ENCODE results near the gene BYSL. TPM values are rescaled to one million over a fixed set of nuclear protein-coding genes. Genes with fewer than 3 reads are reported as not detected.

Gene BYSL
- total and polyA plus RNA-seq, 9 of the 15 experiments (the other 6 are each of a cell fraction or from before 2014, with no cell fraction given): 22.2 to 92.3 (median 53.4) TPM

DNA sequence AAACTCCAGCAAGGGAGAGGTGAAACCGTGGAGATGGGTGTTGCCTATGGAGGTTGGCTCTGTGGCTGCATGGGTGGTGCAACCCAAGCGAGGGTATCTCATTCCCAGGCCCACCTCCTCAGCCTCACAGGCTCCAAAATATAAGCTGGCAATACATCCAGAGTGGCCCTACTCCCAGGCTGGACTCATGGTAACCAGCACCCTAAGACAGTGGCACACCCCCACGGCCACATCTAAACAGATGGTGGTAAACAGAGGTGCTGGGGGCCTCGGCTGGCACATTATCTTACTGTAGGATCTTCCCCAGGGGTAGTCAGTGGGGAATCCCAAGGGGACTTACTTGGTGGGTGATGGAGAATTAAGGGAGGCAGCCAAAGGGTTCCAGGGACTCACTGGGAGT is 54.0 kb downstream of the BYSL start (continued):
- TF ChIP-seq, protein P1, sequence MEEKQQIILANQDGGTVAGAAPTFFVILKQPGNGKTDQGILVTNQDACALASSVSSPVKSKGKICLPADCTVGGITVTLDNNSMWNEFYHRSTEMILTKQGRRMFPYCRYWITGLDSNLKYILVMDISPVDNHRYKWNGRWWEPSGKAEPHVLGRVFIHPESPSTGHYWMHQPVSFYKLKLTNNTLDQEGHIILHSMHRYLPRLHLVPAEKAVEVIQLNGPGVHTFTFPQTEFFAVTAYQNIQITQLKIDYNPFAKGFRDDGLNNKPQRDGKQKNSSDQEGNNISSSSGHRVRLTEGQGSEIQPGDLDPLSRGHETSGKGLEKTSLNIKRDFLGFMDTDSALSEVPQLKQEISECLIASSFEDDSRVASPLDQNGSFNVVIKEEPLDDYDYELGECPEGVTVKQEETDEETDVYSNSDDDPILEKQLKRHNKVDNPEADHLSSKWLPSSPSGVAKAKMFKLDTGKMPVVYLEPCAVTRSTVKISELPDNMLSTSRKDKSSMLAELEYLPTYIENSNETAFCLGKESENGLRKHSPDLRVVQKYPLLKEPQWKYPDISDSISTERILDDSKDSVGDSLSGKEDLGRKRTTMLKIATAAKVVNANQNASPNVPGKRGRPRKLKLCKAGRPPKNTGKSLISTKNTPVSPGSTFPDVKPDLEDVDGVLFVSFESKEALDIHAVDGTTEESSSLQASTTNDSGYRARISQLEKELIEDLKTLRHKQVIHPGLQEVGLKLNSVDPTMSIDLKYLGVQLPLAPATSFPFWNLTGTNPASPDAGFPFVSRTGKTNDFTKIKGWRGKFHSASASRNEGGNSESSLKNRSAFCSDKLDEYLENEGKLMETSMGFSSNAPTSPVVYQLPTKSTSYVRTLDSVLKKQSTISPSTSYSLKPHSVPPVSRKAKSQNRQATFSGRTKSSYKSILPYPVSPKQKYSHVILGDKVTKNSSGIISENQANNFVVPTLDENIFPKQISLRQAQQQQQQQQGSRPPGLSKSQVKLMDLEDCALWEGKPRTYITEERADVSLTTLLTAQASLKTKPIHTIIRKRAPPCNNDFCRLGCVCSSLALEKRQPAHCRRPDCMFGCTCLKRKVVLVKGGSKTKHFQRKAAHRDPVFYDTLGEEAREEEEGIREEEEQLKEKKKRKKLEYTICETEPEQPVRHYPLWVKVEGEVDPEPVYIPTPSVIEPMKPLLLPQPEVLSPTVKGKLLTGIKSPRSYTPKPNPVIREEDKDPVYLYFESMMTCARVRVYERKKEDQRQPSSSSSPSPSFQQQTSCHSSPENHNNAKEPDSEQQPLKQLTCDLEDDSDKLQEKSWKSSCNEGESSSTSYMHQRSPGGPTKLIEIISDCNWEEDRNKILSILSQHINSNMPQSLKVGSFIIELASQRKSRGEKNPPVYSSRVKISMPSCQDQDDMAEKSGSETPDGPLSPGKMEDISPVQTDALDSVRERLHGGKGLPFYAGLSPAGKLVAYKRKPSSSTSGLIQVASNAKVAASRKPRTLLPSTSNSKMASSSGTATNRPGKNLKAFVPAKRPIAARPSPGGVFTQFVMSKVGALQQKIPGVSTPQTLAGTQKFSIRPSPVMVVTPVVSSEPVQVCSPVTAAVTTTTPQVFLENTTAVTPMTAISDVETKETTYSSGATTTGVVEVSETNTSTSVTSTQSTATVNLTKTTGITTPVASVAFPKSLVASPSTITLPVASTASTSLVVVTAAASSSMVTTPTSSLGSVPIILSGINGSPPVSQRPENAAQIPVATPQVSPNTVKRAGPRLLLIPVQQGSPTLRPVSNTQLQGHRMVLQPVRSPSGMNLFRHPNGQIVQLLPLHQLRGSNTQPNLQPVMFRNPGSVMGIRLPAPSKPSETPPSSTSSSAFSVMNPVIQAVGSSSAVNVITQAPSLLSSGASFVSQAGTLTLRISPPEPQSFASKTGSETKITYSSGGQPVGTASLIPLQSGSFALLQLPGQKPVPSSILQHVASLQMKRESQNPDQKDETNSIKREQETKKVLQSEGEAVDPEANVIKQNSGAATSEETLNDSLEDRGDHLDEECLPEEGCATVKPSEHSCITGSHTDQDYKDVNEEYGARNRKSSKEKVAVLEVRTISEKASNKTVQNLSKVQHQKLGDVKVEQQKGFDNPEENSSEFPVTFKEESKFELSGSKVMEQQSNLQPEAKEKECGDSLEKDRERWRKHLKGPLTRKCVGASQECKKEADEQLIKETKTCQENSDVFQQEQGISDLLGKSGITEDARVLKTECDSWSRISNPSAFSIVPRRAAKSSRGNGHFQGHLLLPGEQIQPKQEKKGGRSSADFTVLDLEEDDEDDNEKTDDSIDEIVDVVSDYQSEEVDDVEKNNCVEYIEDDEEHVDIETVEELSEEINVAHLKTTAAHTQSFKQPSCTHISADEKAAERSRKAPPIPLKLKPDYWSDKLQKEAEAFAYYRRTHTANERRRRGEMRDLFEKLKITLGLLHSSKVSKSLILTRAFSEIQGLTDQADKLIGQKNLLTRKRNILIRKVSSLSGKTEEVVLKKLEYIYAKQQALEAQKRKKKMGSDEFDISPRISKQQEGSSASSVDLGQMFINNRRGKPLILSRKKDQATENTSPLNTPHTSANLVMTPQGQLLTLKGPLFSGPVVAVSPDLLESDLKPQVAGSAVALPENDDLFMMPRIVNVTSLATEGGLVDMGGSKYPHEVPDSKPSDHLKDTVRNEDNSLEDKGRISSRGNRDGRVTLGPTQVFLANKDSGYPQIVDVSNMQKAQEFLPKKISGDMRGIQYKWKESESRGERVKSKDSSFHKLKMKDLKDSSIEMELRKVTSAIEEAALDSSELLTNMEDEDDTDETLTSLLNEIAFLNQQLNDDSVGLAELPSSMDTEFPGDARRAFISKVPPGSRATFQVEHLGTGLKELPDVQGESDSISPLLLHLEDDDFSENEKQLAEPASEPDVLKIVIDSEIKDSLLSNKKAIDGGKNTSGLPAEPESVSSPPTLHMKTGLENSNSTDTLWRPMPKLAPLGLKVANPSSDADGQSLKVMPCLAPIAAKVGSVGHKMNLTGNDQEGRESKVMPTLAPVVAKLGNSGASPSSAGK (IDR thresholded peaks at IDR 0.05): no peak
- TF ChIP-seq DMBX1 (CRISPR knock-in tag; IDR thresholded peaks at IDR 0.05; ENCODE audit: borderline replicate concordance): no peak
- no peak for TF ChIP-seq TFAM (CRISPR knock-in tag; conservative IDR thresholded peaks at IDR 0.05)
